HG02642 (cell line): ENCODE data around the gene LRP1-AS.

ENCODE experiments used
- ATAC-seq: cut with Tn5 transposase; IDR thresholded peaks from one replicate; pipeline ENCODE4 v1.9.1; 2021; ENCODE audit warnings: mild to moderate bottlenecking; ENCODE audit not compliant: unreplicated experiment, poor library complexity

The LRP1-AS gene

GRCh38 chr12:57162553-57163125 lies 15.2 kb upstream of the LRP1-AS start:
- no peak for ATAC-seq

- ATAC-seq = no peak
These were observed 14.1 kb upstream of the LRP1-AS start for GRCh38 chr12:57161491-57161890.

- no peak for ATAC-seq
These were observed 13.3 kb upstream of the LRP1-AS start for GRCh38 chr12:57160741-57161140.

GRCh38 chr12:57160040-57160439 lies 12.6 kb upstream of the LRP1-AS start:
- no peak for ATAC-seq

GRCh38 chr12:57159311-57159710 lies 11.9 kb upstream of the LRP1-AS start:
- no peak for ATAC-seq

- no peak for ATAC-seq
These were observed 11.2 kb upstream of the LRP1-AS start for GRCh38 chr12:57158665-57159064.

- no peak for ATAC-seq
These were observed 10.8 kb upstream of the LRP1-AS start for GRCh38 chr12:57158186-57158585.

GRCh38 chr12:57157588-57158173 lies 10.3 kb upstream of the LRP1-AS start:
- ATAC-seq = no peak

GRCh38 chr12:57156701-57157403 lies 9.4 kb upstream of the LRP1-AS start:
- ATAC-seq = no peak

GRCh38 chr12:57154804-57155434 lies 7.5 kb upstream of the LRP1-AS start:
- no peak for ATAC-seq

GRCh38 chr12:57154076-57154475 lies 6.7 kb upstream of the LRP1-AS start:
- ATAC-seq = no peak

GRCh38 chr12:57153415-57153997 lies 6.1 kb upstream of the LRP1-AS start:
- ATAC-seq = no peak

GRCh38 chr12:57152639-57153038 lies 5.2 kb upstream of the LRP1-AS start:
- no peak for ATAC-seq

- ATAC-seq = no peak
These were observed 4.6 kb upstream of the LRP1-AS start for GRCh38 chr12:57151741-57152630.

- no peak for ATAC-seq
These were observed 3.1 kb upstream of the LRP1-AS start for GRCh38 chr12:57150400-57151000.

GRCh38 chr12:57149245-57149900 lies 2.0 kb upstream of the LRP1-AS start:
- no peak for ATAC-seq

- ATAC-seq = no peak
These were observed 1.2 kb upstream of the LRP1-AS start for GRCh38 chr12:57148469-57149244.

GRCh38 chr12:57146092-57146491 lies 1.3 kb downstream of the LRP1-AS start:
- no peak for ATAC-seq
